ENCODE data around the gene SRP54. TPM values are rescaled to one million over a fixed set of nuclear protein-coding genes. Genes with fewer than 3 reads are reported as not detected.

SRP54 gene
- total RNA-seq, 1 experiment from 2014 or later = 101 TPM

Other genes with a start within 250 kb of the SRP54 start
- gene BAZ1A, start 107.6 kb upstream of the SRP54 start, total RNA-seq (2014; rRNA removed; shearing (Covaris generic)) = 9.1 and 13.7 TPM in 2 replicates
- gene FAM177A1, start 63.3 kb downstream of the SRP54 start, total RNA-seq (2014; rRNA removed; shearing (Covaris generic)) = 42.2 and 55.9 TPM in 2 replicates
- 24.2 and 36.6 TPM in 2 replicates for gene PPP2R3C, start 139.0 kb downstream of the SRP54 start, total RNA-seq (2014; rRNA removed; shearing (Covaris generic))
- gene PRORP, start 139.6 kb downstream of the SRP54 start, total RNA-seq (2014; rRNA removed; shearing (Covaris generic)) = 56.7 and 71.5 TPM in 2 replicates

Data from G401 (cell line).